ENCODE data around the gene RASGRP2. TPM values are rescaled to one million over a fixed set of nuclear protein-coding genes. Genes with fewer than 3 reads are reported as not detected.

RASGRP2 gene
- total and polyA plus RNA-seq, 11 donors = 16.2 to 78.9 (median 28.1) TPM

- ATAC-seq (no peak), DNase-seq (peak in 1 of 5 donors; percentile 41)
- Histone ChIP-seq H3K4me3 (no peak overlapping the region), H3K27ac (peak overlapping the region in 3 of 12 donors; percentile 69 to 81 (median 73)), H3K27me3 (no peaks in the 10 kb centered on the region), H3K9me3 (no peaks in the 10 kb centered on the region), H3K4me1 (peaks cover 11 to 78% (median 41%) of the 10 kb centered on the region in 12 donors), H3K36me3 (peaks cover 0 to 89% (median 81%) of the 10 kb centered on the region in 9 donors)
- WGBS, 4 donors = 85 to 87% (median 86%) methylated on average over 30 of the region's 30 CpGs
- intact Hi-C loops (cut with DNase I) = loop anchor here in 1 of 10 donors (2.0 kb wide), 1 partner anchor 19 kb away; no protein-coding TSS in a partner anchor
- no peak for TF ChIP-seq POLR2A (IDR thresholded peaks at IDR 0.05)
- TF ChIP-seq CTCF (IDR thresholded peaks at IDR 0.05) = peak in 7 of 12 donors; percentile 19 to 33 (median 24)
These were observed 21.4 kb upstream of the RASGRP2 start for GRCh38 chr11:64765291-64765850.

GRCh38 chr11:64764753-64765152 is 20.8 kb upstream of the RASGRP2 start:
- intact Hi-C loops (cut with DNase I) = loop anchor here in 1 of 10 donors (2.0 kb wide), 1 partner anchor 18 kb away; no protein-coding TSS in a partner anchor
- WGBS, 4 donors = 68 to 82% (median 79%) methylated on average over 8 of the region's 8 CpGs
- ATAC-seq = no peak
- H3K9me3 ChIP-seq = no peaks in the 10 kb centered on the region
- H3K27me3 ChIP-seq = no peaks in the 10 kb centered on the region
- peak overlapping the region in 7 of 12 donors; percentile 10 to 82 (median 69) for H3K27ac ChIP-seq
- TF ChIP-seq CTCF (IDR thresholded peaks at IDR 0.05) = no peak
- TF ChIP-seq POLR2A (IDR thresholded peaks at IDR 0.05) = no peak
- peaks cover 0 to 83% (median 75%) of the 10 kb centered on the region in 9 donors for H3K36me3 ChIP-seq
- H3K4me1 ChIP-seq = peaks cover 11 to 84% (median 47%) of the 10 kb centered on the region in 12 donors
- DNase-seq = peak in 1 of 5 donors; percentile 17
- peak overlapping the region in 1 of 12 donors; percentile 0 for H3K4me3 ChIP-seq

GRCh38 chr11:64764040-64764611 is 20.2 kb upstream of the RASGRP2 start:
- TF ChIP-seq CTCF (IDR thresholded peaks at IDR 0.05) (no peak), POLR2A (IDR thresholded peaks at IDR 0.05) (no peak)
- peaks cover 11 to 90% (median 54%) of the 10 kb centered on the region in 12 donors for H3K4me1 ChIP-seq
- H3K27me3 ChIP-seq = no peaks in the 10 kb centered on the region
- H3K9me3 ChIP-seq = no peaks in the 10 kb centered on the region
- ATAC-seq = peak in 2 of 4 donors; percentile 1 to 13
- peak in 1 of 5 donors; percentile 33 for DNase-seq
- intact Hi-C loops (cut with DNase I) = loop anchor here in 1 of 10 donors (2.0 kb wide), 1 partner anchor 17 kb away; no protein-coding TSS in a partner anchor
- H3K27ac ChIP-seq = peak overlapping the region; percentile 3 to 82 (median 73)
- WGBS, 4 donors = 39 to 55% (median 45%) methylated on average over 11 of the region's 11 CpGs
- no peak overlapping the region for H3K4me3 ChIP-seq
- peaks cover 0 to 77% (median 69%) of the 10 kb centered on the region in 9 donors for H3K36me3 ChIP-seq

- 46 to 51% (median 48%) methylated on average over 6 of the region's 6 CpGs for WGBS, 4 donors
- TF ChIP-seq CTCF (IDR thresholded peaks at IDR 0.05) (no peak), POLR2A (IDR thresholded peaks at IDR 0.05) (no peak)
These were observed 19.6 kb upstream of the RASGRP2 start for GRCh38 chr11:64763526-64764039.

More at GRCh38 chr11:64763526-64764039, 19.6 kb upstream of the RASGRP2 start:
- no peaks in the 10 kb centered on the region for H3K9me3 ChIP-seq
- ATAC-seq = peak in 1 of 4 donors; percentile 1
- no peak overlapping the region for H3K4me3 ChIP-seq
- H3K27me3 ChIP-seq = no peaks in the 10 kb centered on the region
- peaks cover 0 to 71% (median 64%) of the 10 kb centered on the region in 9 donors for H3K36me3 ChIP-seq
- H3K27ac ChIP-seq = peak overlapping the region; percentile 3 to 82 (median 73)
- intact Hi-C loops (cut with DNase I) = loop anchor here in 1 of 10 donors (2.0 kb wide), 1 partner anchor 17 kb away; no protein-coding TSS in a partner anchor
- peak in 2 of 5 donors; percentile 19 to 40 for DNase-seq
- H3K4me1 ChIP-seq = peaks cover 11 to 87% (median 58%) of the 10 kb centered on the region in 12 donors
